SK-N-MC (cell line): ENCODE measurements around the gene LY6G5C.

Experiments used
- EZH2 ChIP-seq: fragments of 200-600 bp; sonication (generic); IDR thresholded peaks from one replicate; pipeline ENCODE4 v1.6.1; 2017; ENCODE audit warnings: antibody characterized with exemption
- POLR2AphosphoS5 ChIP-seq: IDR thresholded peaks from 2 replicates; pipeline ENCODE4 v1.6.1; 2012; ENCODE audit warnings: mild to moderate bottlenecking, low read depth, low read length, borderline replicate concordance

- TF ChIP-seq EZH2 (no peak), POLR2AphosphoS5 (no peak)
These were observed 31.4 kb upstream of the LY6G5C start for GRCh38 chr6:31712296-31712695.
